ENCODE results near the gene PIF1.

Gene PIF1

GRCh38 chr15:64825431-64826294 is at the start of gene PIF1:
PIF1 (minus strand) TSS chr15:64825647; CDS start chr15:64824335, 1,312 bp downstream.
- DNase-seq (ENCODE audit: low read depth) = peak; percentile 96

GRCh38 chr15:64870353-64870752 is 44.9 kb upstream of the PIF1 start:
- H3K4me3 ChIP-seq (ENCODE audit: control insufficient read depth, low read depth, low read length) = no peak overlapping the region

More at GRCh38 chr15:64825431-64826294, at the start of gene PIF1:
- TF ChIP-seq CTCF (IDR thresholded peaks at IDR 0.05; ENCODE audit: control insufficient read depth, insufficient read depth, low read depth, low read length, missing control alignments) = peak; percentile 19
- H3K4me3 ChIP-seq (ENCODE audit: control insufficient read depth, low read depth, low read length) = peak within 1 kb of the TSS; percentile 51

GRCh38 chr15:64869501-64869900 is 44.1 kb upstream of the PIF1 start:
- TF ChIP-seq CTCF (IDR thresholded peaks at IDR 0.05; ENCODE audit: control insufficient read depth, insufficient read depth, low read depth, low read length, missing control alignments) = no peak
- no peak for DNase-seq (ENCODE audit: low read depth)
- H3K4me3 ChIP-seq (ENCODE audit: control insufficient read depth, low read depth, low read length) = no peak overlapping the region

More at GRCh38 chr15:64870353-64870752, 44.9 kb upstream of the PIF1 start:
- no peak for DNase-seq (ENCODE audit: low read depth)
- TF ChIP-seq CTCF (IDR thresholded peaks at IDR 0.05; ENCODE audit: control insufficient read depth, insufficient read depth, low read depth, low read length, missing control alignments) = no peak

- TF ChIP-seq CTCF (IDR thresholded peaks at IDR 0.05; ENCODE audit: control insufficient read depth, insufficient read depth, low read depth, low read length, missing control alignments) = no peak
- H3K4me3 ChIP-seq (ENCODE audit: control insufficient read depth, low read depth, low read length) = no peak overlapping the region
- DNase-seq (ENCODE audit: low read depth) = no peak
Observed at GRCh38 chr15:64865998-64866520, 40.6 kb upstream of the PIF1 start.

GRCh38 chr15:64865126-64865997 is 39.9 kb upstream of the PIF1 start:
- TF ChIP-seq CTCF (IDR thresholded peaks at IDR 0.05; ENCODE audit: control insufficient read depth, insufficient read depth, low read depth, low read length, missing control alignments) = no peak
- H3K4me3 ChIP-seq (ENCODE audit: control insufficient read depth, low read depth, low read length) = no peak overlapping the region
- DNase-seq (ENCODE audit: low read depth) = no peak

- no peak for TF ChIP-seq CTCF (IDR thresholded peaks at IDR 0.05; ENCODE audit: control insufficient read depth, insufficient read depth, low read depth, low read length, missing control alignments)
- DNase-seq (ENCODE audit: low read depth) = no peak
- no peak overlapping the region for H3K4me3 ChIP-seq (ENCODE audit: control insufficient read depth, low read depth, low read length)
Observed at GRCh38 chr15:64864068-64864467, 38.6 kb upstream of the PIF1 start.
